B cell (primary cell): ENCODE results near the gene TGFBR1. TPM values are rescaled to one million over a fixed set of nuclear protein-coding genes. Genes with fewer than 3 reads are reported as not detected.

Source experiments
- ATAC-seq: fragments of 200-7000 bp; cut with Tn5 transposase; one replicate; pipeline ENCODE4 v1.10.0; 2021; ENCODE audit warnings: low read depth, mild to moderate bottlenecking, moderate number of reproducible peaks, moderate library complexity
- CTCF ChIA-PET: fragments of 350-600 bp; sonication (Branson Sonifier 250); formaldehyde crosslinking; loops from one replicate; lab custom pipeline; 2021; ENCODE audit warnings: antibody characterized with exemption, inconsistent platforms; lab: Charles Lee
- POLR2A ChIA-PET: fragments of 350-600 bp; sonication (Branson Sonifier 250); formaldehyde crosslinking; loops from one replicate; lab custom pipeline; 2021; ENCODE audit warnings: antibody characterized with exemption; lab: Charles Lee
- DNase-seq: peaks from one replicate; pipeline ENCODE4 v3.0.0; 2013
- H2AFZ ChIP-seq: 2 replicates; pipeline ENCODE4 v1.6.1; 2012; ENCODE audit warnings: mild to moderate bottlenecking, low read depth, low read length; ENCODE audit not compliant: insufficient read depth, poor library complexity, severe bottlenecking
- H3K27ac ChIP-seq, 2 donors: 1 replicate in 1 of 2; 2 replicates in 1 of 2; pipeline ENCODE4 v1.5.1; 2012 to 2013; ENCODE audit warnings: low read length in 2 of 2, mild to moderate bottlenecking in 2 of 2, moderate library complexity in 1 of 2
- H3K27me3 ChIP-seq, 4 experiments: fragments of 200-600 bp in 1 of 4; sonication (generic) in 1 of 4; replicated peaks in 1 of 4; 1 replicate in 2 of 4; 2 replicates in 2 of 4; pipeline versions ENCODE4 v1.6.1 to v1.7.0; 2013 to 2016; ENCODE audit warnings: low read length in 3 of 4, mild to moderate bottlenecking in 2 of 4, mixed read lengths in 1 of 4, moderate library complexity in 1 of 4; ENCODE audit not compliant: insufficient read depth in 4 of 4, control insufficient read depth in 3 of 4; ENCODE audit errors: control extremely low read depth in 1 of 4
- H3K36me3 ChIP-seq, 2 experiments: replicated peaks in 1 of 2; 1 replicate in 1 of 2; 2 replicates in 1 of 2; pipeline versions ENCODE4 v1.6.1 to v1.7.1; 2013; ENCODE audit warnings: low read length in 1 of 2; ENCODE audit not compliant: insufficient read depth in 2 of 2, control insufficient read depth in 1 of 2; ENCODE audit errors: control extremely low read depth in 1 of 2, extremely low read depth in 1 of 2
- H3K4me1 ChIP-seq, 2 donors: fragments of 200-600 bp in 1 of 2; sonication (generic) in 1 of 2; 1 replicate in 1 of 2; 2 replicates in 1 of 2; pipeline versions ENCODE4 v1.5.1 to v1.6.1; 2013 to 2017; ENCODE audit warnings: low read length in 2 of 2; ENCODE audit not compliant: control insufficient read depth in 2 of 2, insufficient read depth in 2 of 2
- H3K4me2 ChIP-seq: replicated peaks from 2 replicates; pipeline ENCODE3; 2012; ENCODE audit warnings: mild to moderate bottlenecking, low read depth, low read length; ENCODE audit not compliant: poor library complexity, severe bottlenecking
- H3K4me3 ChIP-seq, 5 experiments: fragments of 200-600 bp in 1 of 5; sonication (generic) in 1 of 5; 1 replicate in 3 of 5; 2 replicates in 2 of 5; pipeline versions ENCODE4 v1.5.1 to v1.7.0; 2011 to 2016; ENCODE audit warnings: low read length in 4 of 5, mild to moderate bottlenecking in 4 of 5, low read depth in 2 of 5, control low read depth in 1 of 5, moderate library complexity in 1 of 5; ENCODE audit not compliant: insufficient read depth in 1 of 5; ENCODE audit errors: control extremely low read depth in 1 of 5, extremely low read depth in 1 of 5
- H3K79me2 ChIP-seq: fragments of 200-600 bp; sonication (generic); one replicate; pipeline ENCODE4 v1.6.0; 2016; ENCODE audit warnings: low read length; ENCODE audit not compliant: control insufficient read depth, insufficient read depth
- H3K9ac ChIP-seq: fragments of 200-600 bp; sonication (generic); 2 replicates; pipeline ENCODE4 v1.6.1; 2017; ENCODE audit warnings: mild to moderate bottlenecking, low read length, moderate library complexity
- H3K9me3 ChIP-seq, 3 donors: one replicate each; pipeline versions ENCODE4 v1.6.1 to v1.7.1; 2013; ENCODE audit warnings: low read length in 2 of 3; ENCODE audit not compliant: control insufficient read depth in 2 of 3, insufficient read depth in 1 of 3; ENCODE audit errors: control extremely low read depth in 1 of 3
- H4K20me1 ChIP-seq: 2 replicates; pipeline ENCODE4 v1.6.0; 2012; ENCODE audit warnings: mild to moderate bottlenecking, low read length; ENCODE audit not compliant: insufficient read depth, control insufficient read depth, poor library complexity, severe bottlenecking
- H3K27ac Mint-ChIP-seq: one replicate; pipeline ENCODE4 v1.8.0; 2021; ENCODE audit warnings: mixed read lengths
- H3K27me3 Mint-ChIP-seq: one replicate; pipeline ENCODE4 v1.8.0; 2021; ENCODE audit warnings: mixed read lengths
- H3K4me1 Mint-ChIP-seq: one replicate; pipeline ENCODE4 v1.8.0; 2021; ENCODE audit warnings: mixed read lengths
- H3K4me3 Mint-ChIP-seq: one replicate; pipeline ENCODE4 v1.8.0; 2021; ENCODE audit warnings: mixed read lengths
- H3K9me3 Mint-ChIP-seq: one replicate; pipeline ENCODE4 v1.8.0; 2022; ENCODE audit warnings: mixed read lengths; ENCODE audit not compliant: insufficient read depth
- CTCF ChIP-seq: fragments of 200-600 bp; IDR thresholded peaks from one replicate; pipeline ENCODE4 v1.8.0; 2022; ENCODE audit warnings: antibody characterized with exemption, mild to moderate bottlenecking
- EZH2 ChIP-seq: IDR thresholded peaks from 2 replicates; pipeline ENCODE4 v1.6.1; 2012; ENCODE audit warnings: borderline replicate concordance, low read depth, mild to moderate bottlenecking, moderate library complexity, low read length; ENCODE audit not compliant: insufficient read depth, poor library complexity, severe bottlenecking
- WGBS: methylation state at CpG from one replicate; pipeline ENCODE4 v1.1.5; 2013; ENCODE audit warnings: missing lambda C conversion rate; ENCODE audit not compliant: insufficient coverage; 5-methylcytosine and 5-hydroxymethylcytosine counted together
- intact Hi-C: fragments of 100-400 bp; cut with micrococcal nuclease; formaldehyde crosslinking; loops from one replicate; pipeline ENCODE4 v1.10.0; 2022
- polyA plus RNA-seq: library from polyadenylated mRNA; depleted of rRNA; stranded (reverse); fragments of >200 nt; gene quantifications from 2 replicates; pipeline ENCODE4 v1.2.3, GENCODE V29; 2012
- total RNA-seq, 2 donors: library from RNA; stranded (reverse); fragments of 120-200 nt in 1 of 2; gene quantifications; 1 replicate in 1 of 2; 2 replicates in 1 of 2; pipeline versions ENCODE4 v1.2.3 to v1.2.4, GENCODE V29; 2013 to 2022

The TGFBR1 gene
- total and polyA plus RNA-seq, 2 donors (not counting 1 experiment from before 2014, with no cell fraction given): 3.0 to 60.7 TPM

- Histone ChIP-seq H3K27me3 (no peaks in the 10 kb centered on the region), H3K4me1 (peaks cover 15 to 17% of the 10 kb centered on the region in 2 donors), H3K4me2 (no peak overlapping the region), H4K20me1 (no peaks in the 10 kb centered on the region), H3K4me3 (no peak overlapping the region), H2AFZ (no peak overlapping the region), H3K9me3 (no peaks in the 10 kb centered on the region), H3K36me3 (no peaks in the 10 kb centered on the region), H3K27ac (no peak overlapping the region), H3K79me2 (no peaks in the 10 kb centered on the region), H3K9ac (no peak overlapping the region)
- H3K27me3 Mint-ChIP-seq: no peaks in the 10 kb centered on the region
- H3K9me3 Mint-ChIP-seq: no peaks in the 10 kb centered on the region
- ATAC-seq (no peak), DNase-seq (no peak)
- H3K4me1 Mint-ChIP-seq: peaks cover 18% of the 10 kb centered on the region
- WGBS: 95% methylated on average over 3 of the region's 8 CpGs
- no peak overlapping the region for H3K4me3 Mint-ChIP-seq
- intact Hi-C loops: no loop called here
- CTCF ChIA-PET: interaction anchor here (1.6 kb wide), 1 partner anchor 99 kb away, joined by 4 read pairs; no protein-coding TSS in a partner anchor
- H3K27ac Mint-ChIP-seq: no peak overlapping the region
- POLR2A ChIA-PET: no interaction called here
- no peak for TF ChIP-seq CTCF
- TF ChIP-seq EZH2: no peak
Observed at GRCh38 chr9:99073985-99074901, 30.7 kb upstream of the TGFBR1 start.

- ATAC-seq: no peak
- ChIA-PET CTCF (interaction anchor here (1.6 kb wide), 1 partner anchor 99 kb away, joined by 4 read pairs; no protein-coding TSS in a partner anchor), POLR2A (no interaction called here)
- Mint-ChIP-seq H3K4me3 (no peak overlapping the region), H3K9me3 (no peaks in the 10 kb centered on the region), H3K4me1 (peaks cover 14% of the 10 kb centered on the region), H3K27me3 (no peaks in the 10 kb centered on the region), H3K27ac (no peak overlapping the region)
- Histone ChIP-seq H3K4me3 (no peak overlapping the region), H3K4me1 (peaks cover 11 to 14% of the 10 kb centered on the region in 2 donors), H3K9ac (no peak overlapping the region), H4K20me1 (no peaks in the 10 kb centered on the region), H3K36me3 (no peaks in the 10 kb centered on the region), H3K27me3 (no peaks in the 10 kb centered on the region), H3K27ac (no peak overlapping the region), H2AFZ (no peak overlapping the region), H3K9me3 (no peaks in the 10 kb centered on the region), H3K79me2 (no peaks in the 10 kb centered on the region), H3K4me2 (no peak overlapping the region)
- intact Hi-C loops: no loop called here
- 100% methylated on average over 1 of the region's 3 CpGs for WGBS
- no peak for DNase-seq
- TF ChIP-seq CTCF (no peak), EZH2 (no peak)
Observed at GRCh38 chr9:99074902-99075245, 30.0 kb upstream of the TGFBR1 start.
